AG09309 (cell line): ENCODE data around the gene EHD4.

ENCODE experiments used
- DNase-seq: peaks from one replicate; pipeline ENCODE4 v3.0.0-alpha.2; 2010; ENCODE audit warnings: low read depth
- H3K4me3 ChIP-seq: 2 replicates; pipeline ENCODE4 v1.5.1; 2011; ENCODE audit warnings: mild to moderate bottlenecking, low read depth, low read length, moderate library complexity; ENCODE audit not compliant: control insufficient read depth
- TF ChIP-seq, protein P1 (sequence below): IDR thresholded peaks from 2 replicates; pipeline ENCODE4 v1.5.1; 2011; ENCODE audit warnings: mild to moderate bottlenecking, low read depth, low read length, inconsistent platforms; ENCODE audit not compliant: insufficient read depth, control insufficient read depth; ENCODE audit errors: missing control alignments

EHD4 gene

DNA sequence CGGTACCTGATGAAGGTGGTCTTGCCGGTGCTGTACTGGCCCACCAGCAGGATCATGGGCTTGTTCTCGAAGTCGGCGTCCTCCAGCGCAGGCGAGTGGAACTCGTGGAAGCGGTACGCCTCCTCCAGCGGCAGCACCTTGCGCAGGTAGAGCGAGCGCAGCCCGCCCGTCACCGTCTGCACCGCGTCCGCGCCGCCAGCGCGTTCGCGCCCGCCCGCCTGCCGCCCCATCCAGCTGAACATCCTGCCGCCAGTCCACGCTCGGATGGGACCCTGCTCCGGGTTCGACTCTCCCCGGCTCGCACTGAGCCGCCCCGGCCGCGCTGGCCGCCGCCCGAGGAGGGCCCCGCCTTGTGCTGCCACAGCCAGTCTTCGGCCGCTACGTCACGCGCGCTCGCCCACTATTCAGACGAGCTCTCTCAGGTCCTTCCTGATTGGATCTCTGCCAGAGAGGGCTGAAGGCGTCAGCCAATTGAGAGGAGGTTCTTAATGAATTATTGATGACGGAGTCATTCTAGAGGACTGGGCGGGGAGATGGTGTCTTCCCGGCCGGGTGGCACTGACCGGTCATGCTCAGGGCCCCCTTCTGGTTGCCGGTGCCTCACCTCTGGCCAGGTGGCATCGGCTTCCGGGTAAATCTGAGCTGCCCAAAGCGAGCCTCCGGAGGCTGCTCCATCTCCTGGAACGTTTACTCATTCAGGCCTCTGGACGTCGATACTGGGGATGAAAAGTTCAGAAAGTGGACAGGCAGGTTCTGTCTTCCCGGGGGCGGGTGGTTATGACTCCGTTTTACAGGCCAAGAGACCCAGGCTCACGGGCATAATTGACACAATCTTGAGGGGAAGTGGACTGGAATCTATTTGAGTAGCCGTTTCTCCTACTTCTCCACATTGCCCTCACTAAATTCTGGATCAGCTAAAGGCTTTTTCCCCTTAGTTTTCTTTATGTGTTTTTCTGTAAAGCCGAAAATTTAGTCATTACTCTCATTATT is at the start of gene EHD4:
TSS of gene EHD4 (minus strand) at position 305 of the 990 bp plus-strand sequence. CDS start at position 242, 63 bp downstream.
- DNase-seq = peak; percentile 93
- peak within 1 kb of the TSS; percentile 79 for H3K4me3 ChIP-seq
- TF ChIP-seq, protein P1, sequence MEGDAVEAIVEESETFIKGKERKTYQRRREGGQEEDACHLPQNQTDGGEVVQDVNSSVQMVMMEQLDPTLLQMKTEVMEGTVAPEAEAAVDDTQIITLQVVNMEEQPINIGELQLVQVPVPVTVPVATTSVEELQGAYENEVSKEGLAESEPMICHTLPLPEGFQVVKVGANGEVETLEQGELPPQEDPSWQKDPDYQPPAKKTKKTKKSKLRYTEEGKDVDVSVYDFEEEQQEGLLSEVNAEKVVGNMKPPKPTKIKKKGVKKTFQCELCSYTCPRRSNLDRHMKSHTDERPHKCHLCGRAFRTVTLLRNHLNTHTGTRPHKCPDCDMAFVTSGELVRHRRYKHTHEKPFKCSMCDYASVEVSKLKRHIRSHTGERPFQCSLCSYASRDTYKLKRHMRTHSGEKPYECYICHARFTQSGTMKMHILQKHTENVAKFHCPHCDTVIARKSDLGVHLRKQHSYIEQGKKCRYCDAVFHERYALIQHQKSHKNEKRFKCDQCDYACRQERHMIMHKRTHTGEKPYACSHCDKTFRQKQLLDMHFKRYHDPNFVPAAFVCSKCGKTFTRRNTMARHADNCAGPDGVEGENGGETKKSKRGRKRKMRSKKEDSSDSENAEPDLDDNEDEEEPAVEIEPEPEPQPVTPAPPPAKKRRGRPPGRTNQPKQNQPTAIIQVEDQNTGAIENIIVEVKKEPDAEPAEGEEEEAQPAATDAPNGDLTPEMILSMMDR = peak; percentile 35

DNA sequence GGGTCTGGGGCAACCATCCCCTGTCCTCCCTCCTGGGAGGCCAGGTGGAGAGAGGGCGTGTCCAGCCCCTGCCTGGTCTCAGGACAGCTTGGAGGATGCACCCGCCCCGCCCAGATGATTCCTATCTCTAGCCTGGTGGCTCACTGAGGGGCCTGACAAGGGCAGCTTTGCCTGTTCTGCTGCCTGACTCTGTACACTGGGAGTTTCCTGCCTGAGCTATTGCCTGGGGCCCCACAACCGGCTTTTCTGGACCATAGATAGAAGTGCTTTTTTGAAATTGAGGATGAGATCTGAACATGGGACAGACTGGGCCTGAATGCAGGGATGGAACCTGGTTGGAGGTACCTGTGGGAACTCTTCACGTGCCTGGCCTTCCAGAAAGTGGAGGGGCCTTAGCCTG is 49.2 kb upstream of the EHD4 start:
- DNase-seq = no peak
- no peak overlapping the region for H3K4me3 ChIP-seq
- TF ChIP-seq, protein P1 = no peak

DNA sequence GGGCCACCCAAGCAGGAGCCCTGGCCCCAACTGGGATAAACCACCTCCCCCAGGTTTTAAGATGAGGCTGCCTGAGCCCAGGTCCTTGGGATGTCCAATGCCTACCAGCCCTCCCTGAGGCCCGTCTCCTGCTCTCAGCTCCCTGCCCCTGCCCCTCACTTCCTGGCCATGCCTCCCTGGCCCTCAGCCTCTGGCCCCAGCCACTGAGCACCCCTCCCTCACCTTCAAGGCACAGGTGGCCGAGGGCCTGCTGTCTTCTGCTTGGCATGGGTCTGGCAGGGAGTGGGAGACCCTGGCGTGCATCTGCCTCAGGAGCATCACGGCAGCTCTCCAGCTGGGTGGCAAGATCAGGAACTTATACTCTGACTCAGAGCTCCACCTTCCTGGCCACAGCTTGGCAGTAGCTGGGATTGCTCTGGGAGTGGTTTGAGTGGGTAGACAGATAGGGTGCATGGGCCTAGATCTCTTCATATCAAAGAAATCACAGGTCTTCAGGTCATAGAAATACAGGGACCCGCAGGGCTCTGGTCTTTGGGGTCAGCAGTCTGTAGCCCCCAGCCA is 48.4 kb upstream of the EHD4 start, which contains the start of gene PLA2G4E:
TSS of gene PLA2G4E (minus strand) at position 330 of the 561 bp plus-strand sequence. CDS start at position 318, 12 bp downstream.
- TF ChIP-seq, protein P1 = no peak
- no peak for DNase-seq
- H3K4me3 ChIP-seq = no peak within 1 kb of the TSS

DNA sequence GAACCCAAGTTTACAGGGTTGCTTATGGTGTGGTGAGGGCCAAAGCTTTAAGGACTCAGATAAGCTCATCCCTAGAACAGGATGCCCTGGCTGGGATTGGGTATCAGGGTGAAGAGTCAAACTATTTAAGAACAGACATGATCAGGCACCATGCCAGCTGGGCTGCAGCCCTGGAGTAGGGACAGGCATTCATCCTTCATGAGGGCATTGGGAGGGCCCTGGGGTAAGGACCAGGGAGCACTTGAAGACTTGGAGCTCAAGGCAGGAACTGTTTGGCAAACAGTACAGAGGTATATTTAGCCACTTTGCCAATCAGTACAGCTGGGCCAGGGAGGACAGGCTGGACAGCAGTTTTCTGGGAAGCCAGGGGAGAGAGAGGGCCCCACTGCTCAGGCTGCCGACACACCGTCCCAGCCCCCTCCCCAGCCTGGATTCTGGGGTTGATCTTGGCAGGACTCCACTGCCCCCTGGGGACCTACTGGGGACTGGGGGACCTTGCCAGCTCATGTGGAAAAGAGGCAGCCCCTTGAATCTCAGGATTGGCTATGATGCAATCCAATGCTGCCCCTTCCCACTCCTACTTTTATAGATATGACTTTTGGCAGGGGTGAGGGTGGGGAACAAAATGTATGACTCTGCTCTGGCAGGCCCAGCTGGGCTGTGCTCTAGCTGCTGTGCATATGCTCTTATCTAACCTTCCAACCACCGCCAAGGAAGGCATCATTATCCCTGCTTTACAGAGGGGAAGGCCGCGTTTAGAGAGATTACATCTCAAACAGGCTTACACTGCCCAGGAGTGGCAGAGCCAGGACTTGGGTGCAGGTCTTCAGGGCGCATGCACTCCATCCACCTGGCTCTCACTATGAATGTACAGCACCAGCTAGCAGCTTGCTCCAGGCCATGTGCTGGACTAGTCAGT is 46.2 kb upstream of the EHD4 start:
- TF ChIP-seq, protein P1 = no peak
- DNase-seq = no peak
- H3K4me3 ChIP-seq = no peak overlapping the region

DNA sequence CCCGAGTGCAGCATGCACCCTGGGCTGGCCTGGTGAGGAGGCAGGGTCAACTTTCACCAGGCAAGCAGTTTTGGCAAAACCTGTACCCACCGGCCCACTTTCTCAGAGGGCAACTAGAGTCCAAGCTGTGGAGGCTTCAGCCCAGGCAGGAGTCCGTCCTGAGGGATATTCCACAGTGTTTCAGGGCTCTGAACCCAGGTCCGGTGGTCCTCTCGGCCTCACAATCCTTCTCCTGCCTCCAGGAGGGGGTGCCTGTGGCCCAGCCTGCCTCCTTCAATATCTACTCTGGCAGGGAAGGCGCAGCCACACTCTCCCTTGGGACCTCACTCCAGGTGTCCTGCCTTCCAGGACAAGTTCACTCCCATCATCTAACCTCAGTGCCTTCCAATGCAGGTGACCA is 44.6 kb upstream of the EHD4 start:
- TF ChIP-seq, protein P1 = no peak
- DNase-seq = no peak
- H3K4me3 ChIP-seq = no peak overlapping the region

DNA sequence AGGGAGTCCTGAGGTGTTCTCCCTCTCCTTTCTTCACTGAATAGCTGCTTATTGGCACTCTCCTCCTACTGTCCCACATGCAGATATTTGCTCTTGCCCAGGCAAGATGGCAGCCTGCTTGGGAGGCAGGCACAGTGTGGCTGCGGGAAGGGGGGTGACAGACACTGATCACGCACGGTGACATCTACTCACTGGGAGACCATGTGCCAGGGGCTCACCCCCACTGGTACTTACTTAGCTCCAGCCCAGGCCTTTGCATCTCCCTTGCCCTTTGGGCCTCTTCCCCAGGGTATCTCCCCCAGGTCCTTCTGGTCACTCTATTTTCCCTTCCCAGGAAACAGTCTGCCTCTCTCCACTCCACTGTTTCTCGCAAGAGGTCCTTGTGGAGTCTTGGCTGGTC is 42.0 kb upstream of the EHD4 start:
- H3K4me3 ChIP-seq = no peak overlapping the region
- TF ChIP-seq, protein P1 = no peak
- DNase-seq = no peak
